GM19372 (cell line): ENCODE results near the gene GATAD2B.
"Not testable (repeated sequence)": the region's sequence is repeated elsewhere in the genome, so short reads cannot be mapped to it uniquely, and the experiment has no call there.

Experiments used
- ATAC-seq: cut with Tn5 transposase; IDR thresholded peaks from one replicate; pipeline ENCODE4 v1.9.1; 2021; ENCODE audit warnings: mild to moderate bottlenecking, low read depth, moderate library complexity; ENCODE audit not compliant: unreplicated experiment

Gene GATAD2B

DNA sequence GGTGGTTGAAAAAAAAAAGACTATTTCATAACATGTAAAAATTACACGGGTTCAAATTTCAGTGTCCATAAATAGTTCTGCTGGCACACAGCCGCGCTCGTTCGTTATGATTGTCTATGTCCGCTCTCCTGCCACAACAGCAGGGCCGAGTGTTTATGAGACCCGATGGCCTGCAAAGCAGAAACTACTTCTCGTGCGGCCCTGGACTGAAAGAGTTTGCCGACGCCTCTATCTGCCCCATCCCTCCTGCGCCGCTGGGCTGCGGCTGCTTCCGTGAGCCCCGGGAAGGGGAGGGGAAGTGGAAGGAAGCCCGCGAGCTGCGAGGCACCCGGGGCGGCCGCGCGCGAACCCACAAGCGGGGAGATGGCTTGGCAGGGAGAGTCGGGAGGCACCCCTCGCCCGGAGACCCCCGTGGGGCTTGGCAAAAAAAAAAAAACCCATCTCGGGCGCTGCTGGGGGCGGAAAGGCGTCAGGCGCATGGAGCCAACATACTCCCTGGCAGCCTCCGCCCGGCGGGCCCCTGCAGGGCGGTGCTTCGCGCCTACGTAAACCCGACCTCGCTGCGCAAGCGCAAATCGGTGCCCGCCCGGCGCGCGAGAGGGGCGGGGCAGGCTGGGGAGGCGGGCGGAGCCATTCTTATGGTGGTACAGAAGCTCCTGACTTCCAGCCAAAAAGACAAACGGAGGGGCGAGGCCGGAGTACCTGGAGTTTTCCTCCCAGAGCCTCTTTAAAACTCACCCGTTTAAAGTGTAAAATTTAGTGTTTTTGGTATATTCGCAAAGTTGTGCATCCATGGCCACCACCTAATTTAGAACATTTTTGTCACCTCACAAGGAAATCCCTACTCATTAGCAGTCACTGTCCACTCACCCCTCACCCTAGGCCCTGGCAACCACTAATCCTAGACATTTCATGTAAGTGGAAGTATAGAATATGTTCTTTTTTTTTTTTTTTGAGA, 139.3 kb downstream of the GATAD2B start:
- ATAC-seq, result peak; percentile 91

DNA sequence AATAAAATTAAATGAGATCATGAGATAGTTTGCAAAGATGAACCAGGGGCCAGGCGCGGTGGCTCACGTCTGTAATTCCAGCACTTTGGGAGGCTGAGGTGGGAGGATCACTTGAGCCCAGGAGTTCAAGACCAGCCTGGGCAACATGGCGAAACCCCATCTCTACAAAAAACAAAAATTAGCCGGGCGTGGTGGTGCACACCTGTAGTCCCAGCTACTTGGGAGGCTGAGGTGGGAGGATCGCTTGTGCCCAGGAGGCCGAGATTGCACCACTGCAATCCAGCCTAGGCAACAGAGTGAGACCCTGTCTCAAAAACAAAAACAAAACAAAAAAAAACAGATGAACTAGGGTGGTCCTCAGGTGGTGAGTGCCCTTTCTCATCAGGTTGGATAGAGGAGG, 140.1 kb downstream of the GATAD2B start:
- not testable (repeated sequence) for ATAC-seq

DNA sequence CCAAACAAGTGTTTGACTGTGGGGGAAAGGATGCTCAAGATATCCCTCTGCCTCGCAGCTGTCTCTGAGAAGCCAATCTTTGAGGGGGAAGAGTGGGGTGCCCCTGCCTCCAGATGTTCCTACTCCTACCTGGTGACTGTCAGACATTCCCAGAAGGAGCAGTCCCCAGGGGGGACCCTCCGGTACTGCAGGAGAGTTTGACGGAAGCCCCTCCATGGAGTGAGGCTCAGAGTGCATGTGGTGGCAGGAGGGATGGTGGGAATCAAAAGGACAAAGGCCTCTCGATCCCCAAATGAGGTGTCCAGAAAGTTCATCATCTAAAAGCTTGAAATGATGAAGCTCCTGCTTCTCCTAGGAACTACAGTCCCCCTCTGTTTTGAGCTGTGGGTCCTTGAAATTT, 142.2 kb downstream of the GATAD2B start:
- no peak for ATAC-seq

DNA sequence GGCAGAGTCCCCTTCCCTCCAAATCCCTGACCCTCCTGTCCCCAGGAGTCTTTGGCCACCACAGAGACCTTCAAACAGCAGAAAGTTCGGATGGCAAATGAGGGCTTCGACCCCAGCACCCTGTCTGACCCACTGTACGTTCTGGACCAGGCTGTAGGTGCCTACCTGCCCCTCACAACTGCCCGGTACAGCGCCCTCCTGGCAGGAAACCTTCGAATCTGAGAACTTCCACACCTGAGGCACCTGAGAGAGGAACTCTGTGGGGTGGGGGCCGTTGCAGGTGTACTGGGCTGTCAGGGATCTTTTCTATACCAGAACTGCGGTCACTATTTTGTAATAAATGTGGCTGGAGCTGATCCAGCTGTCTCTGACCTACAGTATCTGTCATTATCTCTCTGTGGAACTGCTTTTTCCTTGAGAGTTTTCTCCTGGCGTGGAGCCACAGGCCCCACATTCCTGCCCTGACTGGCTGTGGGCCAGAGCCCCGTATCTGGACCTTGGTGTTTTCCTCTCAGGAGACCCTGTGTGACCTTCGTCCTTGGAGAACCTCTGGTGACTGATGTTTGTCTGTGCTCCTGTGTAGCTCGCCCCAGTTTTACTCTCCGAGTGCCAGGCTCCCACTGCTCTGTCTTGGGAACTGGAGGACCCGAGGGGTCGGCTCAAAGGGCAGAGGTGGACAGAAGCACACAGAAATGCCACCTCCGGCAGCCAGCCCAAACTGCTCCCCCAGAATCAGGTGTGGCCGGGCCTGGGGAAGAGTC, 142.8 kb downstream of the GATAD2B start:
- no peak for ATAC-seq

DNA sequence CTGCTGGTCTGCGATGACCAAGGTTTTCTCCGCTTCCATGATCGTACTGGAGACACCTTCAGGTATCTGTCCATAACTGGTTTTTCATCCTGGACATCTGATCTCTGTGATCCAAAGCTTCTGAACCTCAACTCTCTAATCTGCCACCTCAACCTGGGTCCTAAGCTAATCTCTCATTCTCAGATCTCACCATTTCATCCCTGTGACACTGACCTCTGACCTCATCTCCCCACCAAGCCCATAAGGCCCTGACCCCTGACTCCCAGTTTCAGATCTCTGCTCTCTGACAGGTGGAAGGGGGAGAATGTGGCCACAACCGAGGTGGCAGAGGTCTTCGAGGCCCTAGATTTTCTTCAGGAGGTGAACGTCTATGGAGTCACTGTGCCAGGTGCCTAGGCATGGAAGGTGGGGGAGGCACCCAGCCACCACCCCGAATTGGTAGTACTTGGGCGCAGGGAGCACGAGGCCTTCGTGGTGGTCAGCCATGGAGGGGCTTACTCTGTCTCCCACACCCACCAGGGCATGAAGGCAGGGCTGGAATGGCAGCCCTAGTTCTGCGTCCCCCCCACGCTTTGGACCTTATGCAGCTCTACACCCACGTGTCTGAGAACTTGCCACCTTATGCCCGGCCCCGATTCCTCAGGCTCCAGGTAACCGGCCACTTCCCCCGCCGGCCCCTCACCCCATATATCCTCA, 143.8 kb downstream of the GATAD2B start:
- no peak for ATAC-seq

DNA sequence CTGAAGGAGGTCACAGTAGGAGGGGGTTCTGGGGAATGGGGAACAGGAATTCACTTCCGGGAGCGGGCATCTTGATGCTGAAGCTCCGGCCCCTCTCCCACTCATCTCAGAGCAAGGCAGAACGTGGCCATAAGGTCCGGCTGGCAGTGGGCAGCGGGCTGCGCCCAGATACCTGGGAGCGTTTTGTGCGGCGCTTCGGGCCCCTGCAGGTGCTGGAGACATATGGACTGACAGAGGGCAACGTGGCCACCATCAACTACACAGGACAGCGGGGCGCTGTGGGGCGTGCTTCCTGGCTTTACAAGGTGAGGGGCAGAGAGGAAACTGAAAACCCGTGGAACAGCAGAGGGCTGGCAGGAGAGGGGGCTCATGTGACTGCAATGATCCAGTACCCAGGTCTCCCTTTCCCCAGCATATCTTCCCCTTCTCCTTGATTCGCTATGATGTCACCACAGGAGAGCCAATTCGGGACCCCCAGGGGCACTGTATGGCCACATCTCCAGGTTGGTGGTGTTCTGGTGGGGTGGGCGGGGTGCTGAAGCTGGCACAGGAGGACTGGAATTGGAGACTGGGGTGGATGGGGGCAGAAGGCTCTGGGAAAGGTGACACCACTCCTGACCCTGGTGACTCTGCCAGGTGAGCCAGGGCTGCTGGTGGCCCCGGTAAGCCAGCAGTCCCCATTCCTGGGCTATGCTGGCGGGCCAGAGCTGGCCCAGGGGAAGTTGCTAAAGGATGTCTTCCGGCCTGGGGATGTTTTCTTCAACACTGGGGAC, 144.5 kb downstream of the GATAD2B start:
- ATAC-seq, result no peak

DNA sequence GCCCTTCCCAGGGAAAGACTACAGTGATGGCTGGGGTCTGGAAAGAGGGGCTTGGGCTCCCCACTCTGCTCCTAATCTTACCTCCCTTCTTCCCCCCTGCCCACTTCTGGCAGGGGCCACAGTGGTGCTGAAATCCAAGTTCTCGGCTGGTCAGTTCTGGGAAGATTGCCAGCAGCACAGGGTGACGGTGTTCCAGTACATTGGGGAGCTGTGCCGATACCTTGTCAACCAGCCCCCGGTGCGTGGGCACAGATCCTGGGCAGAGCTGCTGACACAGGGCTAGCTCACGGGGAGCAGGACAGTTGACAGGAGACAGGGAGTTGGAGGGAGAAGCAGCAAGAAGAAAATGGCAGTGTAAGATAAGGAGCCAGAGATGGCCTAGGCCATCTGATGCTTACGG, 145.1 kb downstream of the GATAD2B start:
- ATAC-seq, result no peak

DNA sequence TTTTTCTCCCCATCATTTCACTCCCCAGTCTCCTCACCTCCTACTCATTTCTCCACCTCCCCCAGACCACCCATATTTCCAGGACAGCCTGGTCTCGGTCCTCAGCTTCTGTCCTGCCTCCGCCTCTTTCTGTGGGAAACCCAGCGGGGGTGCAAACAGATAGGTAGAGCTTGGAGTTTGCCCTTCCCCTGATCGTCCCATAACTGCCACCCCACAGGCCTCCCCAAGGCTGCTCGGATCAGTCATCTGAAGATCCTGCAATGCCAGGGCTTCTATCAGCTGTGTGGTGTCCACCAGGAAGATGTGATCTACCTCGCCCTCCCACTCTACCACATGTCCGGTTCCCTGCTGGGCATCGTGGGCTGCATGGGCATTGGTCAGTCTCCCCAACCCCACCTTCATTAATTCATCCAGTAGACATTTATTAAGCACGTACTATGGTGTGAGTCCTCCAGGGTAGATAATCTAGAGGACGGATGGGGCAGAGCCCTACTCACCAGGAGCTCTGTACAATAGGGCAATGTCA, 145.9 kb downstream of the GATAD2B start:
- no peak for ATAC-seq

DNA sequence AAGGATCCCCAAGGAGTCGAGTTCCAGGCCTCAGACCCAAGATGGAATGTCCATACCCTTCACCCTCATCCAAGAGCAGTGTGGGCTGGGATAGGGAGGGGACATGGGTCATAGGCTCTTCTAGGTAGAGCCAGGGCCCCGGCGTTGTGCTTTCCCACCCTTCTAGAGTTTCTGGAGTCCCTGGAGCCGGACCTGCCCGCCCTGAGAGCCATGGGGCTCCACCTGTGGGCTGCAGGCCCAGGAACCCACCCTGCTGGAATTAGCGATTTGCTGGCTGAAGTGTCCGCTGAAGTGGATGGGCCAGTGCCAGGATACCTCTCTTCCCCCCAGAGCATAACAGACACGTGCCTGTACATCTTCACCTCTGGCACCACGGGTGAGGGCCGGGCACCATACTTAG, 146.4 kb downstream of the GATAD2B start:
- ATAC-seq, result no peak

DNA sequence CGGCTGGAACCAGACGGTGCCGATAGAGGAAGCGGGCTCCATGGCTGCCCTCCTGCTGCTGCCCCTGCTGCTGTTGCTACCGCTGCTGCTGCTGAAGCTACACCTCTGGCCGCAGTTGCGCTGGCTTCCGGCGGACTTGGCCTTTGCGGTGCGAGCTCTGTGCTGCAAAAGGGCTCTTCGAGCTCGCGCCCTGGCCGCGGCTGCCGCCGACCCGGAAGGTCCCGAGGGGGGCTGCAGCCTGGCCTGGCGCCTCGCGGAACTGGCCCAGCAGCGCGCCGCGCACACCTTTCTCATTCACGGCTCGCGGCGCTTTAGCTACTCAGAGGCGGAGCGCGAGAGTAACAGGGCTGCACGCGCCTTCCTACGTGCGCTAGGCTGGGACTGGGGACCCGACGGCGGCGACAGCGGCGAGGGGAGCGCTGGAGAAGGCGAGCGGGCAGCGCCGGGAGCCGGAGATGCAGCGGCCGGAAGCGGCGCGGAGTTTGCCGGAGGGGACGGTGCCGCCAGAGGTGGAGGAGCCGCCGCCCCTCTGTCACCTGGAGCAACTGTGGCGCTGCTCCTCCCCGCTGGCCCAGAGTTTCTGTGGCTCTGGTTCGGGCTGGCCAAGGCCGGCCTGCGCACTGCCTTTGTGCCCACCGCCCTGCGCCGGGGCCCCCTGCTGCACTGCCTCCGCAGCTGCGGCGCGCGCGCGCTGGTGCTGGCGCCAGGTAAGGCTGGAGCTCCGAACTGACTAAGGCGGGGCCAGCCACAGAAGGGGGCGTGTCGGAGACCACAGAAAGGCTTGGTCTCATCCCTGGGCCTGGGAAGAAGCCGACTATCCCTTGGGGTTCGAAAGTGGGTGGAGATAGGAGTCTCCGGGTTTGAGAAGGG, 147.1 kb downstream of the GATAD2B start:
- peak; percentile 55 for ATAC-seq

DNA sequence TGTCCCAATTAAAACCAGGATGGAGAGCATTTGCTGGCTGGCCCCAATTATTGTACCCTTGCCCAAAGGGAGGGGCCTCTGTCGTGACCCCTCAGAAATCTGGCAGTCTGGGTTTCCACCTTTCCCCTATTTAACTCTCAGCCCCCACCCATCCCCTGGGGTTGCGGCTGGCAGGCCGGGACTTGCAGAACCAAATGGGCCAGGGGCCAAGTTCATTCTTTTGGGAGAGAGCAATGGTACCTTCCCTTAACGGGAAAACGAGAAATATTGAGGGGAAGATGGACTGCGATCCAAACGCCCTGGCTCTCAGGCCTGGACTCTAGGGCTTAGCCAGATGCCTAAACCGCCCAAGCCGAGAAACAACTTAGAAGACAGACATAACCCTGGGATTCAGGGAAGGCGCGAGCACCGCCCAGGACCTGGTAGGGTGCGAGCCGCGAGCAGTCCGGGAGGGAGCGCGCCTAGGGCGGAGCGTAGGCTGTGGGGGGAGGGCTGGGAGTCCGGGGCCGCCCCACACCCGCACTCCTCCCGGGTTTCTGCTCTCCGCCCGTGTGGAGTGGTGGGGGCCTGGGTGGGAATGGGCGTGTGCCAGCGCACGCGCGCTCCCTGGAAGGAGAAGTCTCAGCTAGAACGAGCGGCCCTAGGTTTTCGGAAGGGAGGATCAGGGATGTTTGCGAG, 147.9 kb downstream of the GATAD2B start, which contains the start of gene SLC27A3:
SLC27A3 (plus strand) TSS at position 628 of the 678 bp plus-strand sequence. CDS start 91 bp downstream, outside the sequence.
- ATAC-seq, result no peak

DNA sequence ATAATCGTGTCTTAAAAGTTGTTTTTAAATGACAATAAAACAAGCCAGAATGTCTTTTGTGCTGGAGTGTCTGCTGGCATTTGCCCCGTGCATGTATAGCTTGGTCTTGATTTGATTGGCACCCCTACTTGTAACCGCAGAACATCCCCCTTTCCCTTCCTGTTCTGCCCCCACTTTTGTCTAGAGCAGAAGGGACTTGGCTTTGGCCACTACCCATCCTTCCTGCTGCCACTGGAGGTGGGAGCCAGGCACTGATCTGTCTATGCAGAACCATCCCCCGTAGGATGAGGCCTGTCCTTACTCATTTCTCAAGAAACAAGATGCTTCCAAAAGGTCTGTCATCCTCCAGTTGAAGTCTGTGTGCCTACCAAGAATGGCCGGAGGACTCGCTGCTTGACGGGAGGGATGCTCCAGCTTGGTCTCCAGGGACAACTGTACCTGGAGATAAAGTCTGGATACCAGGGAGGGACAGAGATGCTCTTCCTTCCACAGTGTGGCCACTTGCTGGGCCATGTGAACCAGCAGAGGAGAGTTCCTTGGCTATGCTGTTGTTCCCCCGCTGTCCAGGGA, 148.7 kb downstream of the GATAD2B start:
- no peak for ATAC-seq

DNA sequence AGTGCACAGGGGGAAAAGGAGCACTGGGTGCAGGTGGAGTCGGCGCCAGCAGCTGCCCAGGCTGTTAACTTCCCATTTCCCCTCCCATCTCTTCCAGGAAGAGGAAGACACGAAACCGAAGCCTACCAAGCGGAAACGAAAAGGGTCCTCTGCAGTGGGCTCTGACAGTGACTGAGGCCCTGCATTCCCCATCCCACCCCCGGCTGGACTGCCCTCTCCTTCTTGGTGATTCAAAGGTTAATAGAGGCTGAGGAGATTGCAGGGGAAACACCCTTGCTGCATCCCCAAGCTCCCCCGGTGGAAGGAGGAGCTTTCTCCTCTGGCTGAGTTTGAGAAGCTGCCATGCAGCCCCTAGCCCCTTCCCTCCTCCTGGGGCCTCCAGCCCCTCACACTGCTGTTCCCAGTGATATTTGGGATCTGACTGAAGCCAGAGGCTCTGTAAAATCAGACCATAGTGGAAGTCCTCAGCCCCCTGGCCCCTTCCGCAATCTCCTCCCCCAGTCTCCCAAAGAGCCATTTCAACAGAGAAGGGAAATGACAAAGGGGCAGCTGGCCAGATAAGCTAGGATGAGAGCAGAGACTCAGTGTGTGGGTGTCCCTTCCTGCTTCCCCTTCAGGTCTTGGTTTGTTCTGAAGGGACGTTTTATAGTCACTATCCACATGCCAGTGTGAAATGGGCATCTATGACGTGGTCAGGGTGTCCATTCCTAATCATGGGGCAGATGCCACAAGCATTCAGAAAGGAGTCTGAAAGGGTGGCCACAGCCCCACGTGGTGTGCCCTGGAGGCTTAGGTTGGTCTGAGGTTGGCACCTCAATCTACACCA, 149.5 kb downstream of the GATAD2B start:
- ATAC-seq, result no peak

DNA sequence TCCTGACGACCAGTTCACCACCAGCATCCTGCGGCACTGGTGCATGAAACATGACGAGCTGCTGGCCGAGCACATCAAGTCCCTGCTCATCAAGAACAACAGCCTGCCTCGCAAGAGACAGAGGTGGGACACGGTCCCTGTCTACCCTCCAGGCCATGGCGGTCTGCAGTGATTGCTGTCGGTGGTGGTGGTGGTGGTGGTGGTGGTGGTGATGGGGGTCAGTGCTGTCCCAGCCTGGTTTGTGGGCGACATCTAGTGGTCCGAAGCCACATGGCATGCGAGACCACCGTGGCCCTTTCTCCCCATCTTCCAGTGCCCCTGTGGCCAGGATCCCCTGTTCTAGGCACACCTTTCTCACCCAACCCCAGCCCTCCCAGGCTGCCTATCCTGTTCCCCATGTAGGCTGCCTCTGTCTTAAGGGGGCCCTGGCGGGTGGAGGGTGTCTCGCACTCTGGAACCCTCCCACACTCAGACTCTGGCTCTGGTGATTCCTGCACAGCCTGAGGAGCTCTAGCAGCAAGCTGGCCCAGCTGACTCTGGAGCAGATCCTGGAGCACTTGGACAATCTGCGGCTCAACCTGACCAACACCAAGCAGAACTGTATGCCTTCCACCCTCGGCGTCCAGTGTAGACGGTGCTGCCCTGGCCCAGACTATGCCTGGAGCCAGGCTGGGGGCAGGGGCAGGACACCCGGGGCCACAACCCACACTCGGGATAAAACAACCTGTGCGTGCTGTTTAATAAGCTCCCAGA, 150.8 kb downstream of the GATAD2B start:
- ATAC-seq, result no peak

DNA sequence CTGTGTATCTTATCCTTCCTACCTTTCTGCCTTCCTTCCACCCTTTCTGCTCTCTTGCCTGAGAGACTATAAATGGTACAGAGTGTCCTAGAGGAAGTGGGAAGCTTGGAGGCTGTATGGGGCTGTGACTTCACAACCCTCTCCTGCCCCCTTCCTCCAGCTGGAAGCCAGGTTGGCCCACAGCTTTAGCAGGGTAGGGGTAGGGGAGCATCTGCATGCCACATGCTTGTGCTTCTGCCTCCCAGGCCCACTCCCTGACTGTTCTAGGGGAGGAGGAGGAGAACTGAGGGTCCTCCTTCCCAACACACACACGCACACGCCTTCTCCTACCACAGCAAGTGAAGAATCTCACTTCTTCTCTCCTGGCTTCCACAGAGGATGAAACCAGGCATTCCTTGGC, 151.5 kb downstream of the GATAD2B start:
- ATAC-seq, result no peak

DNA sequence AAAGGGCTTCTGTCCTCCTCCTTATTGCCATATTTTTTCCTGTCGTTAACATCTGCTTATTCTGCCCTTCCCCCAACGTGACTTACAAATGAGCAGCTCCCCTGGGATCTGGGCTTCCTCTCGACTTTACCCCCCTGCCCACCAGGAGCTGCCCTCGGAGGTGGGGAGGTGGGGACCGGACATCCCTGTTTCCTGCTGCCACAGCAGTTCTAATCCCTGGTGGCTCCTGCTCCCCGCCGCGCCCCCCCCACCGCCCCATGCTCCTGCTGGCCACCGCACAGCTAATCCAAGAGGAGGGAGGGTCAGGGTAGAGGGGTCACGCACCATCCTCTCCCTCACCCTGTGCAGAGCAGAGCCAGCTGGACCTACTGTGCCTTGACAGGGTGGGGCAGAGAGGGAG, 152.0 kb downstream of the GATAD2B start:
- no peak for ATAC-seq

DNA sequence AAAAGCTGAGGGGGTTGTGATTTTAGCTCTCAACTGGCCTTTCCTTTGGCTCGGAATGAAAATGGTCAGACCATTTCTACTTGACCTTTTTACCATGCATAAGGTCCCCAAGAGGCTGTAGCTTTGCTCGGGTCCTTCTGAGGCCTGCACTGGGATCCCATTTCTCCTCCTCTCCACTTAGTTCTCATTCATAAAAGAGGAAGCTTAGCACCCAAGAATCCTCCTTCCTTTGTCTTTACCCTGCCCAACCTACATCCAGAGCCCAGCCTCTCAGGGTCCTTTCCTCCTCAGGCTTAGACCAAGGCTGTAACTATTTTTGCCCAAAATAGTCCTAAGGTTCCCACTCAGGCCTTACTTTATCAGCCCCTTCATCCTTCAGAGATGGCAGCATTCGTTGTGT, 153.6 kb downstream of the GATAD2B start:
- ATAC-seq, result no peak
